Karpas-422 (cell line): Measurements from ENCODE around the gene DOCK7. TPM values are rescaled to one million over a fixed set of nuclear protein-coding genes. Genes with fewer than 3 reads are reported as not detected.

Experiments
- DNase-seq: peaks from one replicate; pipeline ENCODE4 v3.0.0-alpha.2; 2015
- H2AFZ ChIP-seq: fragments of 200-600 bp; sonication (generic); 2 replicates; pipeline ENCODE4 v1.6.1; 2014; ENCODE audit warnings: antibody characterized with exemption, low read length, mixed read lengths
- H3K27ac ChIP-seq: fragments of 200-600 bp; sonication (generic); 2 replicates; pipeline ENCODE4 v1.5.1; 2014; ENCODE audit warnings: mild to moderate bottlenecking, low read length, moderate library complexity
- H3K27me3 ChIP-seq: fragments of 200-600 bp; sonication (generic); 2 replicates; pipeline ENCODE4 v1.6.1; 2014; ENCODE audit warnings: low read length, mixed read lengths
- H3K36me3 ChIP-seq: fragments of 200-600 bp; sonication (generic); 2 replicates; pipeline ENCODE4 v1.6.1; 2014; ENCODE audit warnings: low read length, mixed read lengths; ENCODE audit not compliant: insufficient read depth
- H3K4me1 ChIP-seq: fragments of 200-600 bp; sonication (generic); 2 replicates; pipeline ENCODE4 v1.6.1; 2014; ENCODE audit warnings: mild to moderate bottlenecking, low read length, mixed read lengths
- H3K4me2 ChIP-seq: fragments of 200-600 bp; sonication (generic); 2 replicates; pipeline ENCODE4 v1.6.1; 2014; ENCODE audit warnings: low read length, low read depth, mild to moderate bottlenecking; ENCODE audit not compliant: poor library complexity, severe bottlenecking
- H3K4me3 ChIP-seq: fragments of 200-600 bp; sonication (generic); 2 replicates; pipeline ENCODE4 v1.5.1; 2014; ENCODE audit warnings: mild to moderate bottlenecking, antibody characterized with exemption, low read length, mixed read lengths
- H3K79me2 ChIP-seq: fragments of 200-600 bp; sonication (generic); 2 replicates; pipeline ENCODE4 v1.6.1; 2014; ENCODE audit warnings: mild to moderate bottlenecking, low read length, mixed read lengths
- H3K9ac ChIP-seq: fragments of 200-600 bp; sonication (generic); 2 replicates; pipeline ENCODE4 v1.6.0; 2014; ENCODE audit warnings: low read length
- H3K9me2 ChIP-seq: fragments of 200-600 bp; sonication (generic), shearing (Covaris generic); replicated peaks from 2 replicates; pipeline ENCODE4 v1.6.0; 2014; ENCODE audit warnings: mild to moderate bottlenecking, low read length, moderate library complexity; ENCODE audit not compliant: insufficient read depth
- H3K9me3 ChIP-seq: fragments of 300-700, 200-600 bp; sonication (generic); 2 replicates; pipeline ENCODE4 v1.6.1; 2014; ENCODE audit warnings: low read length, mixed read lengths
- H4K20me1 ChIP-seq: fragments of 200-600 bp; sonication (generic); 2 replicates; pipeline ENCODE4 v1.6.1; 2014; ENCODE audit warnings: mild to moderate bottlenecking, antibody characterized with exemption, low read length, low read depth; ENCODE audit not compliant: insufficient read depth
- total RNA-seq: library from RNA; depleted of rRNA; stranded (reverse); fragments of >200 nt; shearing (Covaris generic); gene quantifications from 2 replicates; pipeline ENCODE4 v1.2.3, GENCODE V29; 2014; ENCODE audit warnings: low replicate concordance

The DOCK7 gene
- total RNA-seq, 1 experiment from 2014 or later, result 0.11 TPM

GRCh38 chr1:62481681-62482080 is 206.5 kb downstream of the DOCK7 start:
- no peak overlapping the region for H3K27ac ChIP-seq

DNA sequence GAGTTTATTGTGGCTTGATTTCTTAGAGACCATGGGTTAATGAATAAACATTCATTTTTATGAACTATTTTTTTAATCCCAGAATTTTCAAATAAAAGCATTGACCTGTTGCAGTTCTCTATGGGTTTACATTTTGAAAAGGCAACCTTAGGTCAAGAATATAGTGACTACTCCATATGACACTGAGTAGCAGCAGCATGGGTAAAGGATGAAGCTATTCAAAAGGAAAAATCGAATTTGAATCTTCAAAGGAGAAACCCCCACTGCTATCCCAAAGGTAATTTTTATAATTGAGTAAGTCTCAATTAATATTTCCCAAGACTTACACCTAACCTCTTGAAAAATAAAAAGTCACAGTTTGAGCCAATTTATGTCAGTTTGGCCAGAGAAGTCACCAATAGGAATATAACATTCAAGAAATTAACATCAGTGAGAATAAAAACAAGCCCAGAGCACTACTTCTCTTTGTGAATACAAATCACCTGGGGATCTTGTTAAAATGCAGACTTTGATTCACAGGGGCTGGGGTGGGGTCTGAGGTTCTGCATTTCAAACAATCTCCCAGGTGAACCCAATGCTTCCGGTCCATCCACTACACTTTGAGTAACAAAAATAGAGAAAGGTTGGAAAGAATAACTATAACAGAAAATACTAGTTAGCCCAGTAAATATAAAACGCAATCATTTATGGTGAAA is 211.5 kb downstream of the DOCK7 start:
- no peaks in the 10 kb centered on the region for H3K36me3 ChIP-seq
- no peaks in the 10 kb centered on the region for H3K27me3 ChIP-seq
- H2AFZ ChIP-seq, result no peak overlapping the region
- no peaks in the 10 kb centered on the region for H4K20me1 ChIP-seq
- H3K27ac ChIP-seq, result no peak overlapping the region
- no peak for DNase-seq
- no peak overlapping the region for H3K9ac ChIP-seq
- H3K9me2 ChIP-seq, result no peaks in the 10 kb centered on the region
- no peaks in the 10 kb centered on the region for H3K4me1 ChIP-seq
- no peaks in the 10 kb centered on the region for H3K9me3 ChIP-seq
- no peak overlapping the region for H3K4me2 ChIP-seq
- no peaks in the 10 kb centered on the region for H3K79me2 ChIP-seq
- H3K4me3 ChIP-seq, result no peak overlapping the region

More at GRCh38 chr1:62481681-62482080, 206.5 kb downstream of the DOCK7 start:
- DNase-seq, result no peak
- H3K9ac ChIP-seq, result no peak overlapping the region
- no peak overlapping the region for H3K4me2 ChIP-seq
- H3K4me1 ChIP-seq, result no peaks in the 10 kb centered on the region
- H3K36me3 ChIP-seq, result no peaks in the 10 kb centered on the region
- H4K20me1 ChIP-seq, result no peaks in the 10 kb centered on the region
- H3K9me2 ChIP-seq, result no peaks in the 10 kb centered on the region
- H3K9me3 ChIP-seq, result no peaks in the 10 kb centered on the region
- H3K27me3 ChIP-seq, result no peaks in the 10 kb centered on the region
- no peaks in the 10 kb centered on the region for H3K79me2 ChIP-seq
- H2AFZ ChIP-seq, result no peak overlapping the region
- H3K4me3 ChIP-seq, result no peak overlapping the region

- no peak overlapping the region for H3K4me3 ChIP-seq
- H3K9me2 ChIP-seq, result no peaks in the 10 kb centered on the region
- H3K36me3 ChIP-seq, result no peaks in the 10 kb centered on the region
- no peaks in the 10 kb centered on the region for H3K4me1 ChIP-seq
- no peak overlapping the region for H3K9ac ChIP-seq
- no peak overlapping the region for H2AFZ ChIP-seq
- no peaks in the 10 kb centered on the region for H3K27me3 ChIP-seq
- no peak overlapping the region for H3K27ac ChIP-seq
- H3K79me2 ChIP-seq, result no peaks in the 10 kb centered on the region
- DNase-seq, result no peak
- H3K4me2 ChIP-seq, result no peak overlapping the region
- no peaks in the 10 kb centered on the region for H3K9me3 ChIP-seq
- H4K20me1 ChIP-seq, result no peaks in the 10 kb centered on the region
Observed at GRCh38 chr1:62467092-62467491, 221.1 kb downstream of the DOCK7 start.

DNA sequence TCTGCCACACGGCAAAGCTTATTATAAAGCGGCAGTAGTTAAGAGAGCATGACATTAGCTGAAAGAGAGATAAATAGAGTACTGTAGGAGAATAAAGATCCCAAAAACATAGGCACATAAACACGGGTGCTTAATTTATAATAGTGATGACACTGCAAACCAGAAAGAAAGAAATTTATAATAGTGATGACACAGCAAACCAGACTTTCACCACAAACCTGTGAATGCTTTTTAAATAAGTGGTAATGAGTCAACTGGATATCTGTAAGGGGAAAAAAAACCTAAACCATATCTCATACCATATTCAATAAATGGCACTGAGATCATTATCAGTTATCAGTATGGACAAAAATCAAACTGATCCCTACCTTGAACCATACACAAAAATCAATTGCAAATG is 225.8 kb downstream of the DOCK7 start:
- no peaks in the 10 kb centered on the region for H3K4me1 ChIP-seq
- DNase-seq, result no peak

DNA sequence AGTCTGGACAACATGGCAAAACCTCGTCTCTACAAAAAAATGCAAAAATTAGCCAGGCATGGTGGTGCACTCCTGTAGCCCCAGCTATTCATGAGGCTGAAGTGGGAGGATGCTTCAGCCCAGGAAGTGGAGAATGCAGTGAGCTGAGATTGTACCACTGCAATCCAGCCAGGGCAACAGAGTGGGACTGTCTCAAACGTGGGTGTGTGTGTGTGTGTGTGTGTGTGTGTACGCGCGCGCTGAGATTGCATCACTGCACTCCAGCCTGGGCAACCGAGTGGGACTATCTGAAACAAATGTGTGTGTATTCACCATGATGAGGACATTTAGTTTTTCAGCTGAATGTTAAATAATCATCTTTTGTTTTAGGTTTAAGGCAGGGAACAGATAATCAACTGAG is 230.2 kb downstream of the DOCK7 start:
- Histone ChIP-seq H2AFZ (no peak overlapping the region), H3K36me3 (no peaks in the 10 kb centered on the region), H3K27ac (no peak overlapping the region), H3K4me1 (no peaks in the 10 kb centered on the region), H3K4me2 (no peak overlapping the region), H3K9me3 (no peaks in the 10 kb centered on the region), H4K20me1 (no peaks in the 10 kb centered on the region; the same call in 1 of the 2 replicates), H3K9ac (no peak overlapping the region), H3K79me2 (no peaks in the 10 kb centered on the region), H3K4me3 (no peak overlapping the region), H3K9me2 (no peaks in the 10 kb centered on the region), H3K27me3 (no peaks in the 10 kb centered on the region)
- DNase-seq, result no peak

More for the DNA sequence above, 225.8 kb downstream of the DOCK7 start:
- no peaks in the 10 kb centered on the region for H3K36me3 ChIP-seq
- no peak overlapping the region for H2AFZ ChIP-seq
- no peak overlapping the region for H3K4me2 ChIP-seq
- H3K4me3 ChIP-seq, result no peak overlapping the region
- H3K27me3 ChIP-seq, result no peaks in the 10 kb centered on the region
- H3K9ac ChIP-seq, result no peak overlapping the region
- no peaks in the 10 kb centered on the region for H3K9me2 ChIP-seq
- H3K27ac ChIP-seq, result no peak overlapping the region
- no peaks in the 10 kb centered on the region for H3K79me2 ChIP-seq
- no peaks in the 10 kb centered on the region for H4K20me1 ChIP-seq
- no peaks in the 10 kb centered on the region for H3K9me3 ChIP-seq

- no peaks in the 10 kb centered on the region for H3K27me3 ChIP-seq
- no peak overlapping the region for H3K4me3 ChIP-seq
- no peak overlapping the region for H3K27ac ChIP-seq
- H2AFZ ChIP-seq, result no peak overlapping the region
- peaks cover 33% of the 10 kb centered on the region; the same call in 1 of the 2 replicates for H3K36me3 ChIP-seq
- no peaks in the 10 kb centered on the region for H3K79me2 ChIP-seq
- H3K9me2 ChIP-seq, result no peaks in the 10 kb centered on the region
- H4K20me1 ChIP-seq, result peaks cover 13% of the 10 kb centered on the region; the same call in 1 of the 2 replicates
- no peak overlapping the region for H3K4me2 ChIP-seq
- DNase-seq, result peak; percentile 36
- no peaks in the 10 kb centered on the region for H3K4me1 ChIP-seq
- no peak overlapping the region for H3K9ac ChIP-seq
- H3K9me3 ChIP-seq, result no peaks in the 10 kb centered on the region
Observed at GRCh38 chr1:62452951-62453350, 235.2 kb downstream of the DOCK7 start.

DNA sequence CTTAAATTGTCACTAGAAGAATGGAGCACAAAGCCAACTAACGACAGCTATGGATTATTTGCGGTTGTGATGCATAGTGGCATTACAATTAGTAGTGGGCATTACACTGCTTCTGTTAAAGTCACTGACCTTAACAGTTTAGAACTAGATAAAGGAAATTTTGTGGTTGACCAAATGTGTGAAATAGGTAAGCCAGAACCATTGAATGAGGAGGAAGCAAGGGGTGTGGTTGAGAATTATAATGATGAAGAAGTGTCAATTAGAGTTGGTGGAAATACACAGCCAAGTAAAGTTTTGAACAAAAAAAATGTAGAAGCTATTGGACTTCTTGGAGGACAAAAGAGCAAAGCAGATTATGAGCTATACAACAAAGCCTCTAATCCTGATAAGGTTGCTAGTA is 237.9 kb downstream of the DOCK7 start:
- no peaks in the 10 kb centered on the region for H3K27me3 ChIP-seq
- peaks cover 51% of the 10 kb centered on the region for H3K36me3 ChIP-seq
- peak; percentile 12 for DNase-seq
- no peak overlapping the region for H3K27ac ChIP-seq
- no peaks in the 10 kb centered on the region for H3K9me3 ChIP-seq
- H4K20me1 ChIP-seq, result peaks cover 13% of the 10 kb centered on the region; the same call in 1 of the 2 replicates
- H3K79me2 ChIP-seq, result peaks cover 14% of the 10 kb centered on the region
- H3K4me3 ChIP-seq, result no peak overlapping the region
- no peak overlapping the region for H2AFZ ChIP-seq
- no peaks in the 10 kb centered on the region for H3K4me1 ChIP-seq
- no peak overlapping the region for H3K4me2 ChIP-seq
- no peak overlapping the region for H3K9ac ChIP-seq
- H3K9me2 ChIP-seq, result no peaks in the 10 kb centered on the region

DNA sequence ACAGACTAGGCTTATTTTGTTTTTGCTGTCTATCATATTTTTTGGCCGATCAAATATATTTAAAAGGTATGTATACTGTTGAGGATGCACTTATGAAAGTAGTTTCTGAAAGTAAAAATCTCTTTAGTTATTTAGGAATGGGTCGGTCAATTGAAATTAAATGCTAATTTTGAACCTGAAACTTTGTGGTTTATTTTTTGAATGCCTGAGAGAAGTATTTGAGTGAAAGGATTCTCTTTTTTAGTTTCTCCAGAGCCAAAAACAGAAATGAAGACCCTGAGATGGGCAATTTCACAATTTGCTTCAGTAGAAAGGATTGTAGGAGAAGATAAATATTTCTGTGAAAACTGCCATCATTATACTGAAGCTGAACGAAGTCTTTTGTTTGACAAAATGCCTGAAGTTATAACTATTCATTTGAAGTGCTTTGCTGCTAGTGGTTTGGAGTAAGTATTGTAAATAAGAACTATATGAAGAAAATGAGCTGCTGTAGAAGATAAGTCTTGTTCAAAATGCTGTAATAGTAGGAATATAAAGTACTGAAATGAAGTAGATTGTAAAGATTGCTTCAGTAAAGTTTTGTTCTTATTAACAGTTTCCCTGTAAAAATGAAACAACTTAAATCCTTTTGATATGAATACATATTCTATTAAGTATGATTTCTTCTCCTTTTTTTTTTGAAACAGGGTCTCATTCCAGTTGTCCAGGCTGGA is 239.8 kb downstream of the DOCK7 start:
- Histone ChIP-seq H2AFZ (no peak overlapping the region), H4K20me1 (peaks cover 20% of the 10 kb centered on the region; the same call in 1 of the 2 replicates), H3K36me3 (peaks cover 71% of the 10 kb centered on the region), H3K27ac (no peak overlapping the region), H3K4me1 (no peaks in the 10 kb centered on the region), H3K4me3 (no peak overlapping the region), H3K4me2 (no peak overlapping the region), H3K79me2 (peaks cover 33% of the 10 kb centered on the region), H3K9ac (no peak overlapping the region), H3K27me3 (no peaks in the 10 kb centered on the region), H3K9me2 (no peaks in the 10 kb centered on the region), H3K9me3 (no peaks in the 10 kb centered on the region)
- DNase-seq, result no peak
